NCI-H2081 (cell line): ENCODE results near the gene RFWD3.
"Not testable (repeated sequence)": the region's sequence is repeated elsewhere in the genome, so short reads cannot be mapped to it uniquely, and the experiment has no call there.

Source experiments
- DNase-seq, 2 experiments: peaks; one replicate each; lab custom pipeline; 2025; lab: John Stamatoyannopoulos, UW

RFWD3 gene

DNA sequence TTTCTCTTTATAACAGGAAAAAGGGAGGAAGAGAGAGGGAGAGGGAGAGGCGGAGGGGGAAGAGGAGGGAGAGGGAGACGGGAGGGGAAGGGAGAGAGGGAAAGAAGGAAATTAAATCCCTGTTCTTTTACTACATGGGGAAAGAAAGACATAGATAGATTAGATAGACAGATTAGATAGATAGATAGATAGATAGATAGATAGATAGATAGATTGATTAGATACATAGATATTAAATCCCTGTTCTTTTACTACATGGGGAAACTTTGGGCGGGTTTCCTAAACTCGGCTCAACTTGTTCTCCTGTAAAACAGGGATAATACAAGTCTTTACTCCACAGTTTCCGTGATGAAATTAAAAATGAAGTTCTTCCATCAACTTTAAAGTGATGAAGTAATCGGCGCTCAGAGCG, 661 bp downstream of the RFWD3 start:
- no peak for DNase-seq

DNA sequence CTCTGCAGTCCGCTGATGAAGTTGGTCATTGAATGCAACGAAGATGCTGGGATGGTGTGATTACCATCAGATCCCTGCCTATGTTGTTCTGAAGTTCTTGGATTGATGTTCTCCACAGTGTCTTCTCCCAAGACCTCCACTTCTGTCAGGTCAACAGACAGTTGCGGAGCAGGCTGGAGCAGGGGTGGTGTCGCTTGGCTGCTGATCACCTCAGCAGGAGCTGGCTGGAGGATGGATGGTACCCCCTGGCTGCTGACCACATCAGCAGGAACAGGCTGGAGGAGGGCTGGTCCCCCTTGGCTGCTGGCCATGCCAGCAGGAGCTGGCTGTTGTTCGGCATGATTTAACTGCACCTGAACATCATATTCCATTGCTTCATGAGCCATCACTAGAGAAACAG, 5.6 kb downstream of the RFWD3 start:
- no peak for DNase-seq

DNA sequence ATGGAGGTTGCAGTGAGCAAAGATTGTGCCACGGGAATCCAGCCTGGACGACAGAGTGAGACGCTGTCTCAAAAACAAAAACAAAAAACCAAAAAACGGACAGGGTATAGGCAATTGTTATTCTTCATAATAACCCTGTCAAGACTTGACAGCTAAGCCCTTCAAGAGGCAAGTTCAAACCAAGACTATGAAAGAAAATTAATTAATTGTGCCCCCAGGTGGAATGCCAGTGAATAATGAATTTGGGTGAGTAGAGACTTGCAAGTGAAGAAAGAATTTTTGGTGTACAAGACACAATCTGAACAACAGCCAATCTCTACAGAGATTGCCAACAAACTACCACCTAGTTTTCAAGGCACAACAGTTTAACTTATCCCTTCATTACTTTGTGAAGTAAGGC, 6.3 kb downstream of the RFWD3 start:
- no peak for DNase-seq

DNA sequence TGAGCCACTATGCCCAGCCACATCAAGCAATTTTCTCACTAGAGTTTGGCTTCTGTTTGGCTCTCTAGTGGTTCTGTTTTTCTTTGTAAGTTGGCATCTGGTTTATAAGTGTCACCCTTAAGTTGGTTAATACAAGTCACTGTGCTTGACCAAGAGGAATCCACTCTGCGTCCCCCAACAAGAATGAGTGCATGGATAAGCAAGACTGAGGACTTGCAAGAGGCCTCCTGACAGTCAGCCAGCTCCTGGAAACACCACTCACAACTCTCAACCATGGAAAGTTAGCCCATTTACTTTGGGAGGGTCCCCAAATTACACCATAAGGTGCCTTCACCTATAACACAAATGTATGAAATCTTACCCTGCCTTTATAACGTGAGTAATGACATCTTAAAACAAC, 7.6 kb downstream of the RFWD3 start:
- no peak for DNase-seq

DNA sequence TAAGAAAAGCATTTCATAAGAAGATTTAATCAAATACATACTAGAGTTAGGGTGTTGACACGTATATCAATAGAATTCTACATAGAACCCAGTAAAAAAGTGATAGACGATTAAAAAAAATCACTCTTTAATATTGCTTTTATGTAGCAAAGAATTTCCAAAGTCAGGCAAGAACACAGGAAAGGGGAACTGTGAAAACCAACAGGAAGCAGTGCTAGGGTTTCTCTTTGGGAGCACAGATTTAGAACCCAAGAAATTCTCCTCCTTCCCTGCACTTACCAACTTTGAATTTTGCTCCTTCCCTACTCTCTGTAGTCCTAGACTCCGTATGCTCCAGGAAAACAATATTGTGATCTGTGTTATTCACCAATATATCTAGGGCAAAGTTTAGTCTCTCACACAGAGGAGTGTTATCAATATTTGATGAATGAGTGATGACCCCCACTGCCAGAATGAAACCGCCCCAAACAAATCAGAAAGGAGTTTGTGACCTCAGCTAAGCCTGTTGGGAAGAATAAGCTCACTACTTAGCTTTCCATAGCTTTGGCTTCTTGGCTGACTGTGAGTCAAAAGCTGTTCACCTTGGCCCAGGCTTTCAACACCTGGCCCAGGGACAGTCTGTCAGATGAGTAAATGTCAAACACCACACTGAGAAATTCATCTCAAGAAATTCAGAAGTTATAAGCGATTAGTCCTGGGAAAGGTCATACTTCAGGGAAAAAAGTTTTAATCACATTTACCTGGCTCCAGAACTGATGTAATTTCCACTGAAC, 8.6 kb downstream of the RFWD3 start:
- no peak for DNase-seq

DNA sequence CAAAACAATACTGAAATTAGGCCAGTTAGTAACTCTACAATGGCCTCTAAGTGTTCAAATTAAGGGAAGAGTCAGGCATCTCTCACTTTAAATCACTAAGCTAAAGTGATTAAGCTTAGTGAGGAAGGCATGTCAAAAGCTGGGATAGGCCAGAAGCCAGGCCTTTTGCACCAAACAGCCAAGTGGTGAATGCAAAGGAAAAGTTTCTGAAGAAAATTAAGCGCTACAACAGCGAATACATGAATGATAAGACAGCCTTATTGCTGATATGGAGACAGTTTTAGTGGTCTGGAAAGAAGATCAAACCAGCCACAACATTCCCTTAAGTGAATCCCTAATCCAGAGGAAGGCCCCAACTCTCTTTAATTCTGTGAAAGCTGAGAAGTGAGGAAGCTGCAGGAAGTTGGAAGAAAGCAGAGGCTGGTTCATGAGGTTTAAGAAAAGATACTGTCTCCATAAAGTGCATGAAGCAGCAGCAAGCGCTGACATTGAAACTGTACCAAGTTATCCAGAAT, 12.1 kb downstream of the RFWD3 start:
- DNase-seq: no peak

DNA sequence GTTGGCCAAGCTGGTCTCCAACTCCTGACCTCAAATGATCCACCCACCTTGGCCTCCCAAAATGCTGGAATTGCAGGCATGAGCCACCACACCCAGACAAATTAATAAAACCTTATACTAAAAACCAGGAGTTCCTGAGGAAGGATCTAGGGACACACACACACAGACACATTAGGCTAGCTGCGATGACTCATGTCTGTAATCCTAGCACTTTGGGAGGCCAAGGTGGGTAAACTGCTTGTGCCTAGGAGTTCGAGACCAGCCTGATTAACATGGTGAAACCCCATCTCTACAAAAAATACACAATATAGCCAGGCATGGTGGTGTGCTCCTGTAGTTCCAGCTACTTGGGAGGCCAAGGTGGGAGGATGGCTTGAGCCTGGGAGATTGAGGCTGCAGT, 13.8 kb downstream of the RFWD3 start:
- not testable (repeated sequence) for DNase-seq

DNA sequence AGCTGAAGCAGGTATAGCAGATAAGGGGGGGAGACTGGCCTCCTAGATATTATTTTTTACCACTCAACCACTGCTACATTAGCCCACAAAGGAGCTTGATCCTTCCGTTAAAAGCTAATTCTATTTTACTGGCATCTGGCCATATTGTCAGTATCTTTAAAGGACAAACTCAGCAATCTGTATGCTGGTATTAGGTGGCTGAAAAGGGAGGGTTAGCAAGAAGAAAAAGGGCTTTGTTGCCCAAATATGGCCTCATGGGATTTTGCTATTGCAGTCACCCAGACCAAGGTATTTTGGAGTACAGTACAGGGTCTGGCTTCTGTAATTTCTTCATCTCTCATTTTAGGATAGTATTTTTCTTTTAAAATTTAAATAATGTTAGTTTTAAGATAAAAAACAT, 14.4 kb downstream of the RFWD3 start:
- DNase-seq: no peak

DNA sequence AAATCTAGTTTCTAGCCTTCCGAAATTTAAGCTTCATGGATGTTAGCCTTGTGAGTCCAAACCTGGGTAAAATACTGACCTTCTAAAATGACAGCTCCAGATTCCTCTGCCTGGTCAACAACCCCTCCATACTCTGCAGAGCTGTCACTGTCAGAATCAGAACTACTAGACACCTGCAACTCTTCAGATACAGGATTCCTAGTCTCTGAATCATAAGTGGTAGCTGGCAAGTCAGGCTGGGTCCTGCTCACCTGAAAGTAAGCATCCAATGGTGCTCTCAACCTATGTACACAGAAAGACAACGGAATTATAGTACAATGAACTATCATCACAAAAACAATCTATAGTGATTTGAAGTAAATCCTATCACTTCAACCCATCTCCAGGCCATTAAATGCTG, 14.8 kb downstream of the RFWD3 start:
- DNase-seq: no peak

DNA sequence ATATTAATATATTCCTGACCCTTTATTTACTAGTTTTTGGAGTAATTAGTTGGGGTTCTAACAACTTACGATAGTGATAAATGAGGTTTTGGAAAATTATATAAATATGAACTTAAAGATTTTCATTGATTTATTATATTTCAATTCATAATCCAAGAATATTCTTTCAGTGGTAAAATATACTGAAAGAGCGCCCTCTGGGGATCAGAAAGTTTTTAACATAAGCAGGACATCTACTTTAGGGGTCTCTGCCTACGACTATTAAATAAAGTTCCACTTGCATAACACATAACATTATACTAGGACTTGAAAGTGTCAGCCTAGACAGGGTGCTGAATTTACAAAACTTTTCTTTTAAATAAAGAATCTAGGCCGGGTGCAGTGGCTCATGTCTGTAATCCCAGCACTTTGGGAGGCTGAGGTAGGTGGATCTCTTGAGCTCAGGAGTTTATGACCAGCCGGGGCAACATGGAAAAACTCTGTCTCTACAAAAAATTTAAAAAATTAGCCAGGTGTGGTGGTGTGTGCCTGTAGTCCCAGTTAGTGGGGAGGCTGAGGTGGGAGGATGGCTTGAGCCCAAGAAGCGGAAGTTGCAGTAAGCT, 15.6 kb downstream of the RFWD3 start:
- no peak for DNase-seq

DNA sequence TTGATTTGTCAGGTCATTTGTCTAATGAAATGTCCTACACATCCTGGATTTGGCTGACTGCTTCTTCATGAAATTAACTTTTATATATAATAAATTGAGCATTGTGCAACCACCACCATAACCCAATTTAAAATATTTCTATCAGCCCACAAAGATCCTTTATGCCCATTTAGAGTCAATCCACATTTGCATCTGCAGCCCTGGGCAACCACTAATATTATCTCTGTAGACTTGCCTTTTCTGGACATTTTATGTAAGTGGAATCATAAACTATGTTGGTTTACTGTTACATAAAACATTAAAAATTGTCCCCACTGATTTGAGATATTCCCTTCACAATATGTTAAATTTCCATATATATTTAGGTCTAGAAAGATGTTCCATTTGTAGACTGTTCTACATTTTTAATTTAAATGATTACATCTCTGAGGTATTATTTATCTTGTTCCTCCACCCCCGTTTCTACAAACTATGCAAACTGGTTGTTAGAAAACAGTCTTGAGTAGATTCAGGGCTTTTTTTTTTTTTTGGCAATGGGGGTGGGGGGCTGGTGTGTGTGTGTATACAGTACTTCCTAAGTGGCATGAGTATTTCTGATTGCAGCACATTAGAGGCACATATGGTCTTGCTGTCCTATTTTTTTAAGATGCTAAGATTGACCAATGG, 16.7 kb downstream of the RFWD3 start:
- DNase-seq: no peak

DNA sequence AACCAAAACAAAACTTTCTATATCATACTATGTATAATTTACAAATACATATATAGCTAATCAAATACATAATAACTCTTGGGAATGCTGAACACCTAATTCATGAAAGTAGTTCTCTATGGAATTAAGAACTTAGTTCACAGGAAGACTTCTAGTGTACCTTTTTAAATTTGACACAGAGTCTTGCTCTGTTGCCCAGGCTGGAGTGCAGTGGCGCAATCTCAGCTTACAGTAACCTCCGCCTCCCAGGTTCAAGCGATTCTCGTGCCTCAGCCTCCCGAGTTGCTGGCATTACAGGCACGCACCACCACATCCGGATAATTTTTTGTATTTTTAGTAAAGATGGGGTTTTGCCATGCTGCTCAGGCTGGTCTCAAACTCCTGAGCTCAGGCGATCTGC, 24.7 kb downstream of the RFWD3 start:
- DNase-seq: no peak

DNA sequence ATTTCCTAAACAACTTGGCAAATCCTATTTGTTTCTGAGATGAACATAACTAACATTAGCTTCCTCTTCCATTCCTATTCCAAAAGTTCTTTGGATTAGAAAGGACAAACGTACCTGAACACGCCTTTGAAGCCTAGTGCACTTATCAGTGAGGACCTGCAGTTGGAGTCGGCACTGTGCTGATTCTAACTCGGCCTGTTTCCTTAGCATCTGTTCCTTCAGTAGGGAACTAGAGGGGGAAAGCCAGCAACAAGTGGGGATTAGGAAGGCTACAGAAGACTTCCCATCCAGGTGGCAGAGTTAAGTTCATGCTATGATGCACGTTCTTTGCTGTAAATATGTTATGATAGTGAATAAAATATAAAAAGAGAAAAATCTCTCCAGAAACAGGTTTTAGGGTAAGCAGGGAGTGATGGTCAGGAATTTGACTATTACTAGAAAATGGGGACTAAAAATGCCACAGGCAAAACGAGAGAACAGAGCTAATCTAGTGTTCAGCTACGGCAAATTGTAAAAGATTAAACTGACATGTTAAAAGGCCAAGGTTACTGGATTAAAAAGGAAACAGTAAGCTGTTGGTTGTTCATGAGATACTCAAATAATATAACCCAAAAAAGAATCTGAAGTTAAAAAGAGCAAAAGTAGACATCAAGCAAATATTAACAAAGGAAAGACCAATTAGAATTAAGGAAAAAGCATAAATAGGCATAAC, 28.8 kb downstream of the RFWD3 start:
- DNase-seq: no peak

DNA sequence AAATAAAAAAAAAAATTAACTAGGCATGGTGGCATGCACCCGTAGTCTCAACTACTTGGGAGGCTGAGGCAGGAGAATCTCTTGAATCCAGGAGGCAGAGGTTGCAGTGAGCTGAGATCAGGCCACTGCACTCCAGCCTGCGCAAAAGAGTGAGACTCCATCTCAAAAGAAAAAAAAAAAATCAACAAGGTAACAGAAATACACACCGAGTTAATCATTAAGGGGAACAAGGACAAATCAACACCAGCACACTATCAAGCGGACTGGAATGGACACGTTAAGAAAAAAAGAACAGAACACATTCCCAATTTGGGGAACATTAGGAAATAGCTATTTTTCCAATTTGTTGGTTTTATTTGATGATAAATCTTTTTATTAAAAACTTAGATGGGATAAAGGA, 31.4 kb downstream of the RFWD3 start:
- DNase-seq: no peak

DNA sequence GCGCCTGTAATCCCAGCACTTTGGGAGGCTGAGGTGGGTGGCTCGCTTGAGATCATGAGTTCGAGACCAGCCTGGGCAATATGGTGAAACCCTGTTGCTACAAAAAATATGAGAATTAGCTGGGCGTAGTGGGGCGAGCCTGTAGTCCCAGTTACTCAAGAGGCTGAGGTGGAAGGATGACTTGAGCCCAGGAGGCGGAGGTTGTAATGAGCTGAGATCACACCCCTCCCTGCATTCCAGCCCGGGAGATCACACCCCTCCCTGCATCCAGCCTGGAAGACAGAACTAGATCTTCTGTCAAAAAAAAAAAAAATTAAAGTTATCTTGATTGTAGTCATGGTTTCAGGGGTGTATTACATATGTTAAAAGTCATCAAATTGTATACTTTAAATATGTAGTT, 33.0 kb downstream of the RFWD3 start:
- DNase-seq: no peak

DNA sequence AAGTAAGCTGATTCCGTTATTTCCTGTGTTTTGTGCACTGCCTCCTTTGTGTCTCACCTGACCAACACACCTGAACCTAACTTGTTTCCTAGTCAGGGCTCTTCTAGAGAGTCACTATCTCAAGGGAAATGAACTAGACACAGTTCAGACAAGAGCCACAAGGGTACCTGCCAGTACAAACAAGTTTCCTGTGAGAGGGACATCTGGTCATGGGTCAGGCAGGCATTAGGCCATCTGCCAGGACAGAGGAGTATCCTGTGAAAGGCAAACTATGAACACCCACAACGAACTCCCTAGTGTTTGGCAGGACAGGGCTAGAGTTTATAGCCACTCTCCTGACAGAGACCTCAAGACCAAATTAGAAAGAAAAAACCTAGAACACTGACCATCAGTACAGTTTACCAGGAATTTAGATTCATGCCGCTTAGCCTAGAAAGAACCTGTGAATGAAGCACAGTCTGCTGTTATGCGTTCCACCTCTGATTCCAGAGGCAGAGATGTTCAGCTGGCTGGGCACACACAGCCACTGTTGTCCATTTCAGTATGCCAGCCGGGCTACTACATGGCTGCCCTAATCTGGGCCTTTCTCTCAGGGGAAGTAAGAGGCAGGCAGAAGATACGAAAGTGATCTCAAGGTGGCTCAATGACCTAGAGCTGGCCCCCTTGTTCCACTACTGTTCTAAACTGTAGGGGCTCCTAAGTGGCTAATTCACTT, 39.0 kb downstream of the RFWD3 start:
- no peak for DNase-seq

DNA sequence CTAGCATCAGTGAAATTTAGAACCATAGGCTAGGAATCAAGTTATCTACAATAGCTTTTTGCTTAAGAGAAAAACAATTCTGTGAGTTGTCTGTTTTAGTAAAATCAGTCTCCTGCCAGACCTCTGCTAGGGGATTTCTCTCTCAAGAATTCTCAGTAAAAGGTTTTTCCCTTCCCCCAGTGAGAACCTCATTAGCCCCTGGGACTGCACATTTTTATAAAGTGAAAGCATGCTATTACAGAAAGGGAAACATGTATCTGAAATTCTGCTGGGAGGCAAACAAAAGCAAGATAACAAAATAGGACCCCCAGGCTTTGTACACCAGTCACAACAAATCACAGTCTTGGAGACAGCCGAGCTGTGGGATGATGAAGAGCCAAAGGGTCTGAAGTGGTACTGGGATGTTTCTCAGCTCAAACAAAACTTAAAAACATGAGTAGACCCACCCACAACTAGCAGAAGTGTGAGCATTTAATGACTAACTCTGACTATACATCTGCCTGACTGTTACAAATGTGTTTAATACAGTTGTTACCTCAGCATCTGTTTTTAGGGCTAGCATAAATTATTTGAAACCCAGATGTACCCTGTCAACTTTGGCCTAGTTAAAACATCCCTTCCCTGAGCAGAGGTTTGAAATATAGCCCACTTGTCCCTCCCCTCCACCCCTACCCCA, 39.8 kb downstream of the RFWD3 start:
- DNase-seq: no peak

DNA sequence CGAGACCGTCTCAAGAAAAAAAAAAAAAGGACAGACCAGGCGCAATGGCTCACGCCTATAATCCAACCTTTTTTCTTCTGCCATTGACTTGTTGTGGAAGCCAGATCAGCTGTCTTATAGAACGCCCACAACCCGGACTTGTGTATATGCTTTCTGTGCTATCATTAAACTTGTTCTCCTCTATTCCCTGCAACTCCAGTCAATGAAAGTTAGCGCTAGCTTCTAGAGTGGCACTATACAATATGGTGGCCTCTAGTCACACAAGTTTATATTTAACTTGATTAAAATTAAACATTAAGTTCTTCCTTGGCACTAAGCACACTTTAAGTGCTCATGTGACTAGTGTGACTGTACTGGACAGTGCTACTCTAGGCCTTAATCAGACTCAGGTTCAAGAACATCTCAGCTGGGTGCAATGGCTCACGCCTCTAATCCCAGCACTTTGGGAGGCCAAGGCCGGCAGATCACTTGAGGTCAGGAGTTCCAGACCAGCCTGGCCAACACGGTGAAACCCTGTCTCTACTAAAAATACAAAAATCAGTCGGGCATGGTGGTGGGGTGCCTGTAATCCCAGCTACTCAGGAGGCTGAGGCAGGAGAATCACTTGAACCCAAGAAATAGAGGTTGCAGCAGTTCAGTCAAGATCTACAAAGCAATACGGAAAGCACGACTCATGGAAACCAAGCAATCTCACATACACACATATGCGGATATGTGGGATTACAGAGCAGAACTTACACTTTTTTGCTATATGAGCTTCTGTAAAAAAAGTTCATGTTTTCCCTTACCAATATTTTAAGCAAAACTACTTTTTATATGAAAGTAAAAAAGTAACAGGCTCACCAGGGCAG, 41.0 kb downstream of the RFWD3 start:
- no peak for DNase-seq

DNA sequence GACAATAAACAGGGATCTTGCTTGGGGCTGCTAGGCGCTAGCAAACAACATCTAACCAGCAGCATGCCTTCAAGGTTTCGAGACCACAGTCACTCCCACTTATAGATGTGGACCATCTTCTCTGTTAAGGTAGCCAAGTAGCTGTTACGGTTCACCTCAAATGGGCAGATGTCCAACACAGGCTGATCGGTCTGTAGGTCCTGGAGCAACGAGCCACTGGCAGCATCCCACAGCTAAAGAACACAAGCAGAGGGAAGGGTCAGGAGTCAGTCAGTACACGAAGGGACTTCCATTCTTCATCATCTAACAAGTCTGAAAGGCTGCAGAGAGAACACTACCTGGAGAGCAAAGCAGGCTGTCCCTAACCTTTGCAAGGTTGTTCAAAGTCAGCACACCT, 42.8 kb downstream of the RFWD3 start:
- no peak for DNase-seq

DNA sequence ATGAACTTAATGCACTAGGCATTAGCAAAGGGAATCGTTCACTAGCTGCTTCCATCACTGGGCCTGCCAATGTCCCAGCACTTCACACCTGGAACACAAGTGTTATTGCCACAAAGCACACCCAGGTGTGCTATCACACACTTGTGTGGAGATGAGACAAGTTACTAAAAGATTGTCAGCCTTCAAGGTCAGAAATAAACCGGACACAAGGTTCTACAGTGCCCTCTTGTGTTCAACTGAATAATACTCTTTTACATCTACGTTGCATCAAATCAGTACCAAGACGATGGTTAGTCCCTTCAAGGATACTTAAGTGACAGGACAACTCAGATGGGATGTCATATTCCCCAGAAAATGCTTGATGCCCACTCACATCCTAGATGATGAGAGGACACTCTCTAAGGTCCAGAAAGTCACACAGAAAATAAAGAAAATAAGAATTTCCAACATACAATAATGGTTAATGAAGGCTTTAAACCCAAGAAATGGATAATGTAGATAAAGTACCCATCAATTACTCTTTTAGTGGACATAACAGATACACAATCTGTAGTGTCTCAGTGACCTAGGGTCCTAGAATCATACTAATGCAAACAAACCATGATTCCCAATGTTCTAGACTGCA, 43.4 kb downstream of the RFWD3 start:
- DNase-seq: peak in 1 of 2 experiments; percentile 5
